ENCODE measurements around the gene DKK3.

Gene DKK3

DNA sequence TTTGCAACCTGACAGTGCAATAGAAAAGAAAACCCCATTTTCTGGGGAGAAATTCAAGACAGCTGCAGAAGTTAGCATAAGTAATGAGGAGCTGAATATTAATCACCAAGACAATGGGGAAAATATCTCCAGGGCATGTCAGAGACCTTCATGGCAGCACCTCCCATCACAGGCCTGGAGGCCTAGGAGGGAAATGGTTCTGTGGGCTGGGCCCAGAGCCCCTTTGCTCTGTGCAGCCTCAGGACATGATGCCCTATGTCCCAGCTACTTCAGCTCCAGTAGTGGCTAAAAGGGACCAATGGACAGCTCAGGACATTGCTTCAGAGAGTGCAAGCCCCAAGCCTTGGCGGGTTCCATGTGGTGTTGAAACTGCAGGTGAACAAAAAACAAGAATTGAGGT is 14.6 kb upstream of the DKK3 start:
- TF ChIP-seq, protein P1, sequence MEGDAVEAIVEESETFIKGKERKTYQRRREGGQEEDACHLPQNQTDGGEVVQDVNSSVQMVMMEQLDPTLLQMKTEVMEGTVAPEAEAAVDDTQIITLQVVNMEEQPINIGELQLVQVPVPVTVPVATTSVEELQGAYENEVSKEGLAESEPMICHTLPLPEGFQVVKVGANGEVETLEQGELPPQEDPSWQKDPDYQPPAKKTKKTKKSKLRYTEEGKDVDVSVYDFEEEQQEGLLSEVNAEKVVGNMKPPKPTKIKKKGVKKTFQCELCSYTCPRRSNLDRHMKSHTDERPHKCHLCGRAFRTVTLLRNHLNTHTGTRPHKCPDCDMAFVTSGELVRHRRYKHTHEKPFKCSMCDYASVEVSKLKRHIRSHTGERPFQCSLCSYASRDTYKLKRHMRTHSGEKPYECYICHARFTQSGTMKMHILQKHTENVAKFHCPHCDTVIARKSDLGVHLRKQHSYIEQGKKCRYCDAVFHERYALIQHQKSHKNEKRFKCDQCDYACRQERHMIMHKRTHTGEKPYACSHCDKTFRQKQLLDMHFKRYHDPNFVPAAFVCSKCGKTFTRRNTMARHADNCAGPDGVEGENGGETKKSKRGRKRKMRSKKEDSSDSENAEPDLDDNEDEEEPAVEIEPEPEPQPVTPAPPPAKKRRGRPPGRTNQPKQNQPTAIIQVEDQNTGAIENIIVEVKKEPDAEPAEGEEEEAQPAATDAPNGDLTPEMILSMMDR (conservative IDR thresholded peaks at IDR 0.05; ENCODE audit: low read depth): no peak
- POLR2A ChIA-PET (ENCODE audit: low non-redundant PET): no interaction called here
- no peak for DNase-seq (ENCODE audit: low spot score)
- CTCF ChIA-PET: no interaction called here
- H3K27ac ChIP-seq: no peak overlapping the region

DNA sequence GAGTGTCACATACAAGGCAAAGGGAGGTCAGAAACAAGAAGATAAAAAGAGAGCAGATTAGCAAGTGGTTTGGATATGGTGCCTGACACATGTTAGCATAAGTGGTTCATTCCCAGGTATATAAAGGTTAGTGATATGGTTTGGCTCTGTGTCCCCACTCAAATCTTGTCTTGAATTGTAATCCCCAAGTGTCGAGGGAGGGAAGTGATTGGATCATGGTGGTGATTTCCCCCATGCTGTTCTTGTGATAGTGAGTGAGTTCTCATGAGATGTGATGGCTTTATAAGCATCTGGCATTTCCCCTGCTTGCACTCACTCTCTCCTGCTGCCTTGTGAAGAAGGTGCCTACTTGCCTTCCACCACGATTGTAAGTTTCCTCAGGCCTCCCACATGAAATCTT is 12.1 kb upstream of the DKK3 start:
- DNase-seq (ENCODE audit: low spot score): no peak
- CTCF ChIA-PET: no interaction called here
- TF ChIP-seq, protein P1 (conservative IDR thresholded peaks at IDR 0.05; ENCODE audit: low read depth): no peak
- POLR2A ChIA-PET (ENCODE audit: low non-redundant PET): no interaction called here
- H3K27ac ChIP-seq: no peak overlapping the region

GRCh38 chr11:12019866-12020416 is 11.5 kb upstream of the DKK3 start:
- TF ChIP-seq, protein P1 (conservative IDR thresholded peaks at IDR 0.05; ENCODE audit: low read depth): no peak
- H3K27ac ChIP-seq: no peak overlapping the region
- ChIA-PET POLR2A (ENCODE audit: low non-redundant PET) (no interaction called here), CTCF (no interaction called here)
- DNase-seq (ENCODE audit: low spot score): no peak

DNA sequence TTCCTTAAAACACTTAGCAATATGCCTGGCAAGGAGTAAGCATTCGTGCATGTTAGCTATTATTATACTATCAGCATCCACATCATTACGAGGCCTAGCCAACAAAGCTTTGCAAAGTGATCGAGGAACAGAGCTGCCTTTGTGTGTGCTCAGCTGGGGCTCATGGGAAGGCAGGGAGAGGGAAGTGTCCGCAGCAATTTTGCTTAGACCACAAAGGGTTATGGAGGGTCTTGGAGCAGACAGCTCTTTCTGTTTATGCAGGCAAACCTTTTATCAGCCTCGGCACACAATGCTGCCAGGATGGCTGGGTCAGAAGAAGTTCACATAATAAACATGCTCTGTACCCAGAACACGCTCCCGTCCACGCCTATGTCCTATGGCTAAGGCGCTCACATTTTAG is 10.9 kb upstream of the DKK3 start:
- TF ChIP-seq, protein P1 (conservative IDR thresholded peaks at IDR 0.05; ENCODE audit: low read depth): no peak
- ChIA-PET POLR2A (ENCODE audit: low non-redundant PET) (no interaction called here), CTCF (no interaction called here)
- H3K27ac ChIP-seq: no peak overlapping the region
- no peak for DNase-seq (ENCODE audit: low spot score)

GRCh38 chr11:12017865-12018453 is 9.5 kb upstream of the DKK3 start:
- ChIA-PET POLR2A (ENCODE audit: low non-redundant PET) (no interaction called here), CTCF (interaction anchor here (1.1 kb wide), 1 partner anchor 176 kb away, joined by 3 read pairs; the partner anchor contains the start of gene USP47)
- TF ChIP-seq, protein P1 (conservative IDR thresholded peaks at IDR 0.05; ENCODE audit: low read depth): no peak
- H3K27ac ChIP-seq: no peak overlapping the region
- DNase-seq (ENCODE audit: low spot score): no peak

GRCh38 chr11:12017243-12017678 is 8.8 kb upstream of the DKK3 start:
- TF ChIP-seq, protein P1 (conservative IDR thresholded peaks at IDR 0.05; ENCODE audit: low read depth): no peak
- H3K27ac ChIP-seq: no peak overlapping the region
- ChIA-PET CTCF (interaction anchor here (0.5 to 0.8 kb wide), 2 partner anchors 547 to 1347 kb away, joined by 3 read pairs; no protein-coding TSS in a partner anchor), POLR2A (ENCODE audit: low non-redundant PET) (no interaction called here)
- no peak for DNase-seq (ENCODE audit: low spot score)
